ENCODE data around the gene CR1L.

CR1L gene

DNA sequence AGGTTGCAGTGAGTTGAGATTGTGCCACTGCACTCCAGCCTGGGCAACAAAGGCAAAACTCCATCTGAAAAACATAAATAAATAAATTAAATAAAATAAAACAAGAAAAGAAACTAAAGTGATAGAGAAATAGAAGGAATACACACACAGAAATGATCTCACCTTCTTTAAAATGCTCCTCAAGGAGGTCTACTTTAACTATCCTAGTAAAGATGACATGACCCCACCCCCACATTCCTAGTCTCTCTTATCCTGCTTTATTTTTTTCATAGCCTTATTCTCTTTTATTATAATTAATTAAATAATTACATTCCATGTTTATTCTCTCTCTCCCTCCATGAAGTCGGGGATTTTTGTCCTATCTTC, 18.0 kb upstream of the CR1L start:
- ATAC-seq: no peak
- TF ChIP-seq TCF4 (CRISPR knock-in tag; IDR thresholded peaks at IDR 0.05; ENCODE audit: borderline replicate concordance): no peak
- TF ChIP-seq, protein P1, sequence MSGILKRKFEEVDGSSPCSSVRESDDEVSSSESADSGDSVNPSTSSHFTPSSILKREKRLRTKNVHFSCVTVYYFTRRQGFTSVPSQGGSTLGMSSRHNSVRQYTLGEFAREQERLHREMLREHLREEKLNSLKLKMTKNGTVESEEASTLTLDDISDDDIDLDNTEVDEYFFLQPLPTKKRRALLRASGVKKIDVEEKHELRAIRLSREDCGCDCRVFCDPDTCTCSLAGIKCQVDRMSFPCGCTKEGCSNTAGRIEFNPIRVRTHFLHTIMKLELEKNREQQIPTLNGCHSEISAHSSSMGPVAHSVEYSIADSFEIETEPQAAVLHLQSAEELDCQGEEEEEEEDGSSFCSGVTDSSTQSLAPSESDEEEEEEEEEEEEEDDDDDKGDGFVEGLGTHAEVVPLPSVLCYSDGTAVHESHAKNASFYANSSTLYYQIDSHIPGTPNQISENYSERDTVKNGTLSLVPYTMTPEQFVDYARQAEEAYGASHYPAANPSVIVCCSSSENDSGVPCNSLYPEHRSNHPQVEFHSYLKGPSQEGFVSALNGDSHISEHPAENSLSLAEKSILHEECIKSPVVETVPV (CRISPR knock-in tag; IDR thresholded peaks at IDR 0.05): no peak
- no peak for TF ChIP-seq CSDC2 (CRISPR knock-in tag; IDR thresholded peaks at IDR 0.05)
- no peak for TF ChIP-seq ISL1 (CRISPR knock-in tag; IDR thresholded peaks at IDR 0.05)
- TF ChIP-seq ZNF8 (CRISPR knock-in tag; IDR thresholded peaks at IDR 0.05): no peak
- no peak for TF ChIP-seq PPARA (CRISPR knock-in tag; IDR thresholded peaks at IDR 0.05; ENCODE audit: borderline replicate concordance)
- TF ChIP-seq, protein P2, sequence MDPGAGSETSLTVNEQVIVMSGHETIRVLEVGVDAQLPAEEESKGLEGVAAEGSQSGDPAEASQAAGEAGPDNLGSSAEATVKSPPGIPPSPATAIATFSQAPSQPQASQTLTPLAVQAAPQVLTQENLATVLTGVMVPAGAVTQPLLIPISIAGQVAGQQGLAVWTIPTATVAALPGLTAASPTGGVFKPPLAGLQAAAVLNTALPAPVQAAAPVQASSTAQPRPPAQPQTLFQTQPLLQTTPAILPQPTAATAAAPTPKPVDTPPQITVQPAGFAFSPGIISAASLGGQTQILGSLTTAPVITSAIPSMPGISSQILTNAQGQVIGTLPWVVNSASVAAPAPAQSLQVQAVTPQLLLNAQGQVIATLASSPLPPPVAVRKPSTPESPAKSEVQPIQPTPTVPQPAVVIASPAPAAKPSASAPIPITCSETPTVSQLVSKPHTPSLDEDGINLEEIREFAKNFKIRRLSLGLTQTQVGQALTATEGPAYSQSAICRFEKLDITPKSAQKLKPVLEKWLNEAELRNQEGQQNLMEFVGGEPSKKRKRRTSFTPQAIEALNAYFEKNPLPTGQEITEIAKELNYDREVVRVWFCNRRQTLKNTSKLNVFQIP (CRISPR knock-in tag; IDR thresholded peaks at IDR 0.05; ENCODE audit: borderline replicate concordance, low read depth): no peak
- no peak for TF ChIP-seq OSR1 (CRISPR knock-in tag; IDR thresholded peaks at IDR 0.05)
- TF ChIP-seq, protein P3, sequence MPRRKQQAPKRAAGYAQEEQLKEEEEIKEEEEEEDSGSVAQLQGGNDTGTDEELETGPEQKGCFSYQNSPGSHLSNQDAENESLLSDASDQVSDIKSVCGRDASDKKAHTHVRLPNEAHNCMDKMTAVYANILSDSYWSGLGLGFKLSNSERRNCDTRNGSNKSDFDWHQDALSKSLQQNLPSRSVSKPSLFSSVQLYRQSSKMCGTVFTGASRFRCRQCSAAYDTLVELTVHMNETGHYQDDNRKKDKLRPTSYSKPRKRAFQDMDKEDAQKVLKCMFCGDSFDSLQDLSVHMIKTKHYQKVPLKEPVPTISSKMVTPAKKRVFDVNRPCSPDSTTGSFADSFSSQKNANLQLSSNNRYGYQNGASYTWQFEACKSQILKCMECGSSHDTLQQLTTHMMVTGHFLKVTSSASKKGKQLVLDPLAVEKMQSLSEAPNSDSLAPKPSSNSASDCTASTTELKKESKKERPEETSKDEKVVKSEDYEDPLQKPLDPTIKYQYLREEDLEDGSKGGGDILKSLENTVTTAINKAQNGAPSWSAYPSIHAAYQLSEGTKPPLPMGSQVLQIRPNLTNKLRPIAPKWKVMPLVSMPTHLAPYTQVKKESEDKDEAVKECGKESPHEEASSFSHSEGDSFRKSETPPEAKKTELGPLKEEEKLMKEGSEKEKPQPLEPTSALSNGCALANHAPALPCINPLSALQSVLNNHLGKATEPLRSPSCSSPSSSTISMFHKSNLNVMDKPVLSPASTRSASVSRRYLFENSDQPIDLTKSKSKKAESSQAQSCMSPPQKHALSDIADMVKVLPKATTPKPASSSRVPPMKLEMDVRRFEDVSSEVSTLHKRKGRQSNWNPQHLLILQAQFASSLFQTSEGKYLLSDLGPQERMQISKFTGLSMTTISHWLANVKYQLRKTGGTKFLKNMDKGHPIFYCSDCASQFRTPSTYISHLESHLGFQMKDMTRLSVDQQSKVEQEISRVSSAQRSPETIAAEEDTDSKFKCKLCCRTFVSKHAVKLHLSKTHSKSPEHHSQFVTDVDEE (CRISPR knock-in tag; IDR thresholded peaks at IDR 0.05): no peak
- TF ChIP-seq ZNF565 (CRISPR knock-in tag; conservative IDR thresholded peaks at IDR 0.05; ENCODE audit: low read depth): no peak
- no peak for TF ChIP-seq ZFP30 (CRISPR knock-in tag; IDR thresholded peaks at IDR 0.05)
- no peak for TF ChIP-seq ZFP3 (CRISPR knock-in tag; IDR thresholded peaks at IDR 0.05)
- no peak for TF ChIP-seq SNAI2 (CRISPR knock-in tag; IDR thresholded peaks at IDR 0.05)
- TF ChIP-seq ZC3H10 (CRISPR knock-in tag; IDR thresholded peaks at IDR 0.05): no peak
- TF ChIP-seq, protein P4, sequence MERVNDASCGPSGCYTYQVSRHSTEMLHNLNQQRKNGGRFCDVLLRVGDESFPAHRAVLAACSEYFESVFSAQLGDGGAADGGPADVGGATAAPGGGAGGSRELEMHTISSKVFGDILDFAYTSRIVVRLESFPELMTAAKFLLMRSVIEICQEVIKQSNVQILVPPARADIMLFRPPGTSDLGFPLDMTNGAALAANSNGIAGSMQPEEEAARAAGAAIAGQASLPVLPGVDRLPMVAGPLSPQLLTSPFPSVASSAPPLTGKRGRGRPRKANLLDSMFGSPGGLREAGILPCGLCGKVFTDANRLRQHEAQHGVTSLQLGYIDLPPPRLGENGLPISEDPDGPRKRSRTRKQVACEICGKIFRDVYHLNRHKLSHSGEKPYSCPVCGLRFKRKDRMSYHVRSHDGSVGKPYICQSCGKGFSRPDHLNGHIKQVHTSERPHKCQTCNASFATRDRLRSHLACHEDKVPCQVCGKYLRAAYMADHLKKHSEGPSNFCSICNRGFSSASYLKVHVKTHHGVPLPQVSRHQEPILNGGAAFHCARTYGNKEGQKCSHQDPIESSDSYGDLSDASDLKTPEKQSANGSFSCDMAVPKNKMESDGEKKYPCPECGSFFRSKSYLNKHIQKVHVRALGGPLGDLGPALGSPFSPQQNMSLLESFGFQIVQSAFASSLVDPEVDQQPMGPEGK (CRISPR knock-in tag; IDR thresholded peaks at IDR 0.05; ENCODE audit: borderline replicate concordance): no peak
- no peak for TF ChIP-seq ESRRG (CRISPR knock-in tag; IDR thresholded peaks at IDR 0.05)
- no peak for TF ChIP-seq RARB (CRISPR knock-in tag; IDR thresholded peaks at IDR 0.05)

DNA sequence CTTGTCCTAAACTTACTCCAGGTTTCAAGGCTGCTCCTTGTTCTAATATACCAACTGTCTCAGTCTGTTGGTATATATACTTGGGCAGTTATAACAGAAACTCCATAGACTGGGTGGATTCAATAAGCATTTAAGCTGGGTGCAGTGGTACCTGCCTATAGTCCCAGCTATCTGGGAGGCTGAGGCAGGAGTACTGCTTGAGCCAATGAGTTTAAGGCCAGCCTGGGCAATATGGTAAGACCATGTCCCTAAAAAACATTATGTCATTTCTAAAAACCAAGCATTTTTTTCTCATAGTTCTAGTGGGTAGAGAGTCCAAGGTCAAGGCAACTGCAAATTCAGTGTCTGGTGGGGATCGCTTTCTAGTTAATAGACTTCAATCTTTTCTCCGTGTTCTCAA, 17.4 kb upstream of the CR1L start:
- TF ChIP-seq TCF4 (CRISPR knock-in tag; IDR thresholded peaks at IDR 0.05; ENCODE audit: borderline replicate concordance) (no peak), ARNTL (CRISPR knock-in tag; IDR thresholded peaks at IDR 0.05; ENCODE audit: borderline replicate concordance, low read depth) (no peak), ZNF70 (CRISPR knock-in tag; IDR thresholded peaks at IDR 0.05) (no peak), OSR1 (CRISPR knock-in tag; IDR thresholded peaks at IDR 0.05) (no peak), SNAI2 (CRISPR knock-in tag; IDR thresholded peaks at IDR 0.05) (no peak), PPARA (CRISPR knock-in tag; IDR thresholded peaks at IDR 0.05; ENCODE audit: borderline replicate concordance) (no peak), ISL1 (CRISPR knock-in tag; IDR thresholded peaks at IDR 0.05) (no peak), ZC3H10 (CRISPR knock-in tag; IDR thresholded peaks at IDR 0.05) (no peak), BACH2 (CRISPR knock-in tag; IDR thresholded peaks at IDR 0.05; ENCODE audit: borderline replicate concordance) (no peak), GLIS3 (CRISPR knock-in tag; IDR thresholded peaks at IDR 0.05) (no peak), ESRRG (CRISPR knock-in tag; IDR thresholded peaks at IDR 0.05) (no peak), RARB (CRISPR knock-in tag; IDR thresholded peaks at IDR 0.05) (no peak), ZFP30 (CRISPR knock-in tag; IDR thresholded peaks at IDR 0.05) (no peak), CSDC2 (CRISPR knock-in tag; IDR thresholded peaks at IDR 0.05) (no peak), ZFP3 (CRISPR knock-in tag; IDR thresholded peaks at IDR 0.05) (no peak)
- TF ChIP-seq, protein P2 (CRISPR knock-in tag; IDR thresholded peaks at IDR 0.05; ENCODE audit: borderline replicate concordance, low read depth): no peak
- TF ChIP-seq, protein P3 (CRISPR knock-in tag; IDR thresholded peaks at IDR 0.05): no peak
- TF ChIP-seq, protein P4 (CRISPR knock-in tag; IDR thresholded peaks at IDR 0.05; ENCODE audit: borderline replicate concordance): no peak
- no peak for ATAC-seq

Data from SK-N-SH treated with all-trans-retinoic acid at 6 μM for 48 hours (cell line).